ENCODE results near the gene CORO1C. TPM values are rescaled to one million over a fixed set of nuclear protein-coding genes. Genes with fewer than 3 reads are reported as not detected.
A peak's percentile ranks its signal among the peaks of the same experiment; 100 is the strongest.

CORO1C gene
- polyA plus RNA-seq, 2 of the 4 experiments (the other 2 are of a cell fraction) = 166 to 245 TPM

GRCh38 chr12:108691175-108691997 lies 39.9 kb downstream of the CORO1C start (continued):
- TF ChIP-seq SMC3 (IDR thresholded peaks at IDR 0.05) (peak; percentile 12; the same call in 1 of the 3 replicates), EP300 (IDR thresholded peaks at IDR 0.05) (peak; percentile 40; a peak in 1 of 5 replicates), FOXS1 (CRISPR knock-in tag; IDR thresholded peaks at IDR 0.05) (peak; percentile 69; the same call in 1 of the 2 replicates), BHLHE40 (IDR thresholded peaks at IDR 0.05; ENCODE audit: low read depth, low read length) (no peak), KDM1A (IDR thresholded peaks at IDR 0.05; ENCODE audit: low read depth) (no peak), TFCP2L1 (CRISPR knock-in tag; IDR thresholded peaks at IDR 0.05) (no peak), HOXB5 (CRISPR knock-in tag; IDR thresholded peaks at IDR 0.05) (peak; percentile 47; the same call in 1 of the 2 replicates), KDM5A (IDR thresholded peaks at IDR 0.05) (no peak), MAZ (IDR thresholded peaks at IDR 0.05; ENCODE audit: borderline replicate concordance, low read depth, low read length) (no peak), JUNB (IDR thresholded peaks at IDR 0.05) (peak; percentile 58), RFX5 (IDR thresholded peaks at IDR 0.05) (no peak), CHD4 (IDR thresholded peaks at IDR 0.05; ENCODE audit: borderline replicate concordance) (no peak), MYC (IDR thresholded peaks at IDR 0.05; ENCODE audit: borderline replicate concordance, low read length) (peak; percentile 63), ZFP36 (IDR thresholded peaks at IDR 0.05; ENCODE audit: borderline replicate concordance, partially characterized antibody) (peak; percentile 96), TP53 (CRISPR knock-in tag; IDR thresholded peaks at IDR 0.05) (0 out of 2 replicates have a peak, but pooled peaks have one; percentile 11), EHF (CRISPR knock-in tag; IDR thresholded peaks at IDR 0.05) (peak; percentile 86; the same call in 1 of the 2 replicates), MAFK (IDR thresholded peaks at IDR 0.05; ENCODE audit: partially characterized antibody) (peak; percentile 61), RAD21 (conservative IDR thresholded peaks at IDR 0.05 in 1 of 2, IDR thresholded peaks at IDR 0.05 in 1 of 2) (peak in 1 of 2 experiments; percentile 23; a peak in 1 of 5 replicates), CBX8 (IDR thresholded peaks at IDR 0.05) (no peak), GATA3 (IDR thresholded peaks at IDR 0.05; ENCODE audit: borderline replicate concordance) (peak; percentile 75; the same call in 1 of the 2 replicates), EHMT2 (IDR thresholded peaks at IDR 0.05; ENCODE audit: low read depth) (no peak)
- TF ChIP-seq, protein P1, sequence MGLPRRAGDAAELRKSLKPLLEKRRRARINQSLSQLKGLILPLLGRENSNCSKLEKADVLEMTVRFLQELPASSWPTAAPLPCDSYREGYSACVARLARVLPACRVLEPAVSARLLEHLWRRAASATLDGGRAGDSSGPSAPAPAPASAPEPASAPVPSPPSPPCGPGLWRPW (IDR thresholded peaks at IDR 0.05) = no peak
- TF ChIP-seq, protein P2, sequence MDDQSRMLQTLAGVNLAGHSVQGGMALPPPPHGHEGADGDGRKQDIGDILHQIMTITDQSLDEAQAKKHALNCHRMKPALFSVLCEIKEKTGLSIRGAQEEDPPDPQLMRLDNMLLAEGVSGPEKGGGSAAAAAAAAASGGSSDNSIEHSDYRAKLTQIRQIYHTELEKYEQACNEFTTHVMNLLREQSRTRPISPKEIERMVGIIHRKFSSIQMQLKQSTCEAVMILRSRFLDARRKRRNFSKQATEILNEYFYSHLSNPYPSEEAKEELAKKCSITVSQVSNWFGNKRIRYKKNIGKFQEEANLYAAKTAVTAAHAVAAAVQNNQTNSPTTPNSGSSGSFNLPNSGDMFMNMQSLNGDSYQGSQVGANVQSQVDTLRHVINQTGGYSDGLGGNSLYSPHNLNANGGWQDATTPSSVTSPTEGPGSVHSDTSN (IDR thresholded peaks at IDR 0.05) = peak; percentile 58

- ChIA-PET POLR2A (interaction anchor here (0.6 to 2.5 kb wide), 4 partner anchors 26 to 40 kb away, joined by 3 to 8 read pairs (median 4); no protein-coding TSS in a partner anchor), CTCF (interaction anchor here (0.6 to 13.5 kb wide), 14 partner anchors 8 to 260 kb away, joined by 3 to 127 read pairs (median 4); no protein-coding TSS in a partner anchor)
- no peak for FAIRE-seq
- TF ChIP-seq ZSCAN20 (CRISPR knock-in tag; IDR thresholded peaks at IDR 0.05) (no peak), POLR2AphosphoS2 (conservative IDR thresholded peaks at IDR 0.05; ENCODE audit: low read length) (no peak), SMC3 (IDR thresholded peaks at IDR 0.05) (no peak), EHMT2 (IDR thresholded peaks at IDR 0.05; ENCODE audit: low read depth) (no peak), RAD21 (conservative IDR thresholded peaks at IDR 0.05 in 1 of 2, IDR thresholded peaks at IDR 0.05 in 1 of 2) (no peak), MYC (IDR thresholded peaks at IDR 0.05; ENCODE audit: borderline replicate concordance, low read length) (no peak), CBX2 (IDR thresholded peaks at IDR 0.05; ENCODE audit: borderline replicate concordance, low read depth) (no peak), KDM1A (IDR thresholded peaks at IDR 0.05; ENCODE audit: low read depth) (no peak)
- Histone ChIP-seq H3K4me2 (peak overlapping the region; percentile 92), H3K9me3 (no peaks in the 10 kb centered on the region), H3K4me3 (peak overlapping the region; percentile 37), H3K4me1 (peaks cover 71% of the 10 kb centered on the region), H3K27ac (peak overlapping the region; percentile 91)
- WGBS (ENCODE audit: missing lambda C conversion rate) = 47% methylated on average over 4 of the region's 4 CpGs
- ATAC-seq = peak in 1 of 2 experiments; percentile 15; a peak in 1 of 6 replicates
- no peak for DNase-seq (ENCODE audit: low read depth in 1 of 2, low spot score in 1 of 2)
Measured at GRCh38 chr12:108690542-108691174, 40.7 kb downstream of the CORO1C start.
